Kidney capillary endothelial cell (primary cell): Measurements from ENCODE around the gene CLDN20.
"Not testable (repeated sequence)": the region's sequence is repeated elsewhere in the genome, so short reads cannot be mapped to it uniquely, and the experiment has no call there.

Experiments used
- DNase-seq: peaks from one replicate; pipeline ENCODE4 v3.0.0-alpha.2; 2018; ENCODE audit warnings: low spot score

CLDN20 gene, protein sequence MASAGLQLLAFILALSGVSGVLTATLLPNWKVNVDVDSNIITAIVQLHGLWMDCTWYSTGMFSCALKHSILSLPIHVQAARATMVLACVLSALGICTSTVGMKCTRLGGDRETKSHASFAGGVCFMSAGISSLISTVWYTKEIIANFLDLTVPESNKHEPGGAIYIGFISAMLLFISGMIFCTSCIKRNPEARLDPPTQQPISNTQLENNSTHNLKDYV

DNA sequence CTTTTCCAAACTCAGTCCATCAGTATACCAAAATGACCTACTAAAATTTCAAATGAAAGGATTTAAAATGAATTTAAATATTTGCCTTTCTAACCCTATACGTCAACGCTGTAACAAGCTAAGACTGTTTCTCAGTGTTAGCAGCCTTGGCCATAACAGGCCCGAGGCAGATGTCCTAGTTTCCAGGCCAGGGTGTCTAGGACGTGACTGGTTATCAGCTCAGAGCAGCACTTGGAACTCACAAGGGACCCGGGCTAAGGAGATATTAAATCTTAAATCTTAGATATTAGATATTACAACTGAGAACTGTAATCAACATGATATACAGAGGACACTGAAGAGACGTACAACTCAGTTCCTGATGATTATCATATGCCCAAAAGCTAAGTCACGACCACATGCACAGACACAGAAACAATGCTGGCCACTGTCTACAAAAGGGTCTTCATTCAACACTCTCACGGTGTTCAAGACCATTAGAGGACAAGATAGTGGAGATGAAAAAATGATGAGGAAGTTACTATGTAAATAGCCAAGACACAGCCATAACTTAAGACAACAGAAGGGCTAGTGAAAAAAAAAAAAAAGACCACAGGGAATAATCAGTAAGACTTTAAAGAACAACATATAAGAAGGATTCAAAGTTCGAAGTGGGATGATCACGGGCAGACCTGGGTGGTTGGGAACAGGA is at the start of gene CLDN20:
Gene CLDN20, plus strand, starts transcription at position 641 of the 691 bp plus-strand sequence. CDS start 11,707 bp downstream, outside the sequence.
- no peak for DNase-seq

DNA sequence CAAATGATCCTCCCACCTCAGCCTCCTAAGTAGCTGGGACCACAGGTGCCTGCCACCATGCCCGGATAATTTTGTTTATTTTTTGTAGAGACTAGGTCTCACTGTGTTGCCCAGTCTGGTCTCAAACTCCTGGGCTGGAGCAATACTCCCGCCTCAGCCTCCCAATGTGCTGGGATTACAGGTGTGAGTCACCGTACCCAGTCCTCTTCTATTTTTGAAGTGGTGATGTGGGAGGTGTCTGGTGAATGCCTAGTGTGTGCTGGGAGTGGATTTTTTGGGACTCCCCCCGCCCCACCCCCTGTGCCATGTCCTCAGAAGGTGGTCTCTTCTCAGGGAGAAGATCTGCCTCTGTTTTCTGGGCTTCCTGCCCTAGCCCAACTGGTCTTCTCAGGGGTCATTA is 47.9 kb upstream of the CLDN20 start:
- DNase-seq = no peak

DNA sequence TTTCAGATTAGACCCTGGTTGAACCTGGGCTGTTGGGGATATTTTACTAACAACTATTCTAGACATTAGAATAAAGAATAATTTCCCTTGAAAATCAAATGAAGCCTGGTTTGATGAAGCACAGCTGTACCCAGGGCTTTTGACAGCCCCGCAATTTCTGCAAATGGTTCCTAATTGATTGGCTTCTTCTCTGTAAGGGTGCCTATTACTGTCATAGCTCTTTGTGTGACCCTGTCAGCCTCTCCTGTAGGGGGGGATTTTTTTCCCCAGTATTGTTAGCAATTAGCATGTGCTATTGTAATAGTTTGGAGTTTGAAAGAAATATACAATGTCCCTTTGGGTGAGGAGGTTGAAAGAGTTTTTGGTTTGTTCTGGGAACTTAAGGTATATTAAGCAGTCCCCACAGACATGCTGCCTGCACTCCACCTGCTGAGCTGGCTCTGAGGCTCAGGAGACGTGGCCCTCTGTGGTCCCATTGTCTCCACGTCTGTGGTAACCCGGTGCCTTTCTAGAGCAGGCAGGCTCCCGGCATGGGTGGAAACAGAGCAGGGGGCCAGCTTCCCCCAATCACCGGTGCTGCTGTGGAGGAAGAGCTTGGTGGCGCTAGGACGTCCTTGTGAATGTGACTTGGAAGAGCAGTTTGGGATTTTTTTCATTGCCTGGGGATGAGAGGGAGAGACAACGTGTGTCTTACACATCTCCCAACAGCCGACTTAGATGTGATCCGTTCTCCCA is 47.3 kb upstream of the CLDN20 start:
- DNase-seq = no peak

DNA sequence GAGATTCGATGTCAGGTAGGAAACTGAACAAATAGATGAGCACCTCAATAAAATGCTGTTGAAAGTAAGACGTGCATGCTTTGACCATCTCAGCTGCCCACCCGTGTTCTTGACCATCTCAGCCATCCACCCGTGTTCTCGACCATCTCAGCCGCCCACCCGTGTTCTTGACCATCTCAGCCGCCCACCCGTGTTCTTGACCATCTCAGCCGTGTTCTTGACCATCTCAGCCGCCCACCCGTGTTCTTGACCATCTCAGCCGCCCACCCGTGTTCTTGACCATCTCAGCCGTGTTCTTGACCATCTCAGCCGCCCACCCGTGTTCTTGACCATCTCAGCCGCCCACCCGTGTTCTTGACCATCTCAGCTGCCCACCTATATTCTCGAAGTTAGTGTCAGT is 45.1 kb upstream of the CLDN20 start:
- DNase-seq = not testable (repeated sequence)

DNA sequence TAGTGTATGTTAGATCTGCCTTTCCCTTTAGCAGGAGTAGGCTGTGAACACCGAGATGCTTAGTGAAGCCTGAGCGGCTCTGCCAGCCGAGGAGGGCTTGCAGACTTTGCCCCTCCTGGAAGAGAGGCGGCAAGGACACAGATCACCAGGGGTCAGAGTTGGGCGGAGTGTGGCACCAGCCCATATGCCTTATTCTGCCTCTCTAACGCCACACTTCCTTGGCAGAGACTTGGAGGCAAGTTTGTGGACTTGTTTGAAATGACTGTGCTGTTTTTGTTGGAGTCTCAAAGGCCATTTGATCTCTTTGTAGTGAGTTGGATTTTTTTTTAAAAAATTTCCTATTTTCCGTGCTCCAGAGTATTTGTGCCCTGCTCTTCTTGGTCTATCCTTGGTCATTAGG is 44.5 kb upstream of the CLDN20 start:
- DNase-seq = no peak

DNA sequence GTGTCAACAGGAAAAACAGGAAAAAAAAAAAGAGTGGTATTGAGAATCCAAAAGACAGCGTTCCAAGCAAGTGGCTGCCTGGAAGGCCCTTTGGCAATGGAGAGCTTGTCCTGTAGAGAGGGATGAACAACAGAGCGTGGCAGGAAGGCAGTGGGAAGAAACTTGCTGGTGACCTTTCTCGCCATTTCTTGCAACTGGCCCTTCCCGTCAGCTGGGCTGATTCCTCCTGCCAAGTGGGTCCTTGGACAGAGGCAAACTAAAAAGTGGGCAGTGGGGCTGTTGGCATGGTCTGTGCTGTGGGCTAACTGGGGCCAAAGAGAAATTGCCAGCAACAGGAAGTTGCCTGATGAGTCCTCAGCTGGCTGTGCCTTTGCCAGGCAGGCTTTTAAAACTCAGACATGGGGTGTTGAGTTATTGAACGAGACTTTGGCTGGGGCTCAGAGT is 43.9 kb upstream of the CLDN20 start:
- no peak for DNase-seq

DNA sequence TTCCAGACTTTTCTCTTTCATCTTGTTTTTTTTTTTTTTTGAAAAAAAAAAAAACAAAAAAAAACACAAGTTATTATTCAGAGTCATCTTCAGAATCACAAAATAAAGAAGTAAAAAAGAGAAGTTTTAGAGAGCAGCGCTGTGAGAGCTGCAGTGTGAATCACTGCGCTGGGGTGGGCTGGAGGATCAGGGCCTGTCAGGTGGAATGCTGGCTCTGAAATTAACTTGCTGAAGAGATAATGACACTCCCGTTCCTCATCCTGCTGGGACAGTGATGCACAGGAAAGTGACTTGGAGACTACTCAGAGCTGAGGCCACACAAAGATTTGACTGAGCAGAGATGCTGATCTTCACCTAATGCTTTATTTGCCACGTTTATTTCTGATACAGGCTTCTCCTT is 42.7 kb upstream of the CLDN20 start:
- DNase-seq = no peak

DNA sequence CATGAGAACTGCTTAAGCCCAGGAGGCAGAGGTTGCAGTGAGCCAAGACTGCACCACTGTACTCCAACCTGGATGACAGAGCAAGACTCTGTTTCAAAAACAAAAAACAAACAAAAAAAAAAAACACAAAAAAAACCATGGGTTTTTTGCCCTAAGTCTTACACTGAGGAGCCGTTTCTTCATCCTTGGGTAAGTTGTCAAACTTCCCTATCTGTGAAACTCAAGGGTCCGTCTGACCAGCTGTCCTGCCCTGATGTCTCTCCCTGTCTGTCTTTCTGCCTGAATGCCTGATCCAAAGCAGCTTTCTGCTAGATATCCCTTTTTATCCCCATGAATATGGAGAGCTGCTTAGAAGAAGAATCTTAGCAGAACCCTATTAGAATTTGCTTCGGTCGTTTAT is 41.3 kb upstream of the CLDN20 start:
- no peak for DNase-seq

DNA sequence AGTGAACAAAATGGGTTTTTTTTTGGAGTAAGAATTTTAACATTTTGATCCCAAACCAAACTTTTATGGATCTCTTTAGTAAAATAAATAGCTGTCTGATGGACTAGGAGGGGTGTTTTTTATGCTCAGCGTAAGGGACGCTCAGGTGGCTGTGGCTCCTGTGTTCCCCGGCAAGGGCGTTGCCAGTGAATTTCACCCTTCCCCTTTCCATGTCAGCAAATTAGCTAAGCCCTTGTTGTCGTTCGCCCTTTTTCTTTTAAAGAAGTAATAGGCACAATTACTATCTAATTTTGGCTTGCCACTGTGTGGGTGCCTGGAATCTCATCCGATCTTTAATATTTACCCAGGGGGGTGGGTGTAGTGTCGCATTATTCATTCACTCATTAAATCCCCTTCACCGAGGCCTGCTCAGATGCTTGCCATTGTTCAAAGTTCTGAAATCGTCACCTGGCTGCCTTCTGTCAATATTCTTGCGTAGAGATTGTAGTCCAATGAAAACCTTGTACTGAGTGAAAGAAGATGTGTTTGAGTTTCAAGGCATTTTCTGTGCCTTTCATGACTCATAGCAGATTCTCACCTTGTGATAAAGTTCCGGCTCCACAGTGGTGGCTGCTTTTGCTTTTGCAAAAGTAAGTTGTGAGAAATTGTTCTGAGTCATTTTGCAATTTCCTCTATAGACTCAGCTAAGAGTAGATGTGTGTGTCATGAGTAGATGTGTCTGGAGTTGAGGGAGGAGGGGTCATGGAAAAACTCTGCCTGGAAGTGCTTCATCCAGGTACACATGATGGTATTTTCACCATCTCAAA is 40.0 kb upstream of the CLDN20 start:
- peak; percentile 96 for DNase-seq

DNA sequence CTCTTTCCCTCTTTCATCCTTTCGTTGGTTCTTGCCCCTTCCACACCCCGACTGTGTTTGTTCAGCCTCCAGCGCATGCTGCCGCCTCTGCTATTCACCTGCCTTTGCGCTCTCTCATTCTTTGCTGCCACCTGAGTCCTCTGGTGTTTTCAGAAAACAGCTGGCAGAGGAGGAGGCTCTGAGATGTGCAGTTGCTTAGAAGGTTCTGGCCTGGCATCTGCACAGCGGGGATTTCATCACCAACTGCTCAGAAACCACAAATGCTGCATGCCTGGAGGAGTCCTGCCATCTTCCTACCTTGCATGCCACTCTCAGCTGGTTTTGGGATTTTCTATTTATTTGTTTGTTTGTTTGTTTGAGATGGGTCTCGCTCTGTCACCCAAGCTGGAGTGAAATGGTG is 39.2 kb upstream of the CLDN20 start:
- no peak for DNase-seq

DNA sequence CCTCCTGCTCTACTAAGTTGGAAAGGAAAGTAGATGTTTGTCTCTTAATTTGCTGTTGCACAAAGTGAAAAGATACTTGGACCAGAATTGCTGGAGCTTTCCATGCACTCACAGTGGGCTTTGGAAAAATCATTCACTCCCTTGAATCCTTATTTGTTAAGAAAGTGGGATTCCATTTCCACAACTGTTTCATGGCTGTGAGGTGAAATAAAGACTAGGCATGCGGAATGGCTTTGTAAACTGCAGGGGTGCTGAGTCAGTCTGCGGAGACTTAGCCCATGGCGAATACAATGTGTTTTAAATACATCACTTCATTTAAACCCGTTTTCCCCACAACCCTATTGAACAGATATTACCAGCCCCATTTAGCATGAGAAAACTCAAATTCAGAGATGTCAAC is 36.8 kb upstream of the CLDN20 start:
- DNase-seq = no peak

DNA sequence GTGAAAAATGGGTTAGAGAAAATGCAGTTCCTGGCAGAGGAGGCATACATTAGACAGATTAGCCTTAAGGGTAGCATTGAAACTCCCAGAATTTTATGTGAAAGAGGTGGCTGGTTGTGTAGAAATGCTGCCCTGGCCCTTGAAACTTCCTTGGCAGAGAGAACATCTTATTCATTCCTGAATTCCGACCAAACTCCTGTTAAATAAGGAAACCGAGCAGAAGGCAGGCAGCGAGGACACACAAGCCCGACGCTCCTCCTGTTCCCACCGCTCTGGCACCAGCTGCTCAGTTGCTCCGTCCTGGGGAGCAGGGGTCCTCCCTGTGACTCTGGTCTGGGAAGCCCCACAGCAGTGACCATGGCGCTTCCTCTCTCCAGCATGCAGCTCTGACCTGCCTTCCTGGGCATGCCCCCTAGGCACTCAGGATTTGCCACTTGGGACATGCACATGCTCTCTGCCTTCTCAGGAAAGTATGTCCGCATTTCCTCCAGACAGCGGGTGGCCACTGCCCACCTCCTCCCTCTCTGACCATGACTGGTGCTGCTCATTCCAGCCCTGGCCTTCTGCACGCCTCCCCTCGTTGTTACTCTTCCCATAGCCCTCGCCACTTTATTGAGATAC is 35.2 kb upstream of the CLDN20 start:
- DNase-seq = no peak

DNA sequence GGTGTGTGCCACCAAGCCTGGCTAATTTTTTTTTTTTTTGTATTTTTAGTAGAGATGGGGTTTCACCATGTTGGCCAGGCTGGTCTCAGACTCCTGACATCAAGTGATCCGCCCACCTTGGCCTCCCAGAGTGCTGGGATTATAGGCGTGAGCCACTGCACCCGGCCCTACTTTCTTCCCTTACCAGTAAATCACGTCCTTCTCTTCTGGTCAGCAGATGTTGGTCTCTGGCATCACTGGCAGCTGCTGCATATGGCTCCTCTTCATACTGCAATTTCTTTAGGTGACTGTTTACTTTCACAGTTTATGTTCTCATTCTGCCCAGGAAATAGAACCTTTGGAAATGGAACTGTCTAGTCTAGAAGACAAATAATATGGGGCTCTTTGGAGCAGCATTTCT is 32.8 kb upstream of the CLDN20 start:
- not testable (repeated sequence) for DNase-seq

DNA sequence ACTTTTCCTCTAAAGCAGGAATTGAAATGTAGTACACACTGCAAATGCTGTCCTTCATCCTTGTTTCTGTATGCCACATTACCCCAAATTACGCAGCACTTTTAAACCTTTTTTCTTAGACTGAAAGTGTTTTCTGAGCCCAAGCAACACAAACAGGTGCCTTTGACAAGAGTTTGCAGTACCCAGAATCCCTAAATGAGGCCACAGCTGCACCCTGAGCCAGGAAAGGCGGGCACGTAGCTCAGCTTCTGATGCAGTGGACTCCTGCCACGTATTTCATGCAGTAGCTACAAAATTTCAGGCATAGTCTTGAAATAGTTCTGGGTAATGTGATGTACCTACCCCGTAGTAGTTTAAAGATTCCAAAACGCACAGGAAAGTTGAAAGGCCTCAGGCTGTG is 31.0 kb upstream of the CLDN20 start:
- no peak for DNase-seq

DNA sequence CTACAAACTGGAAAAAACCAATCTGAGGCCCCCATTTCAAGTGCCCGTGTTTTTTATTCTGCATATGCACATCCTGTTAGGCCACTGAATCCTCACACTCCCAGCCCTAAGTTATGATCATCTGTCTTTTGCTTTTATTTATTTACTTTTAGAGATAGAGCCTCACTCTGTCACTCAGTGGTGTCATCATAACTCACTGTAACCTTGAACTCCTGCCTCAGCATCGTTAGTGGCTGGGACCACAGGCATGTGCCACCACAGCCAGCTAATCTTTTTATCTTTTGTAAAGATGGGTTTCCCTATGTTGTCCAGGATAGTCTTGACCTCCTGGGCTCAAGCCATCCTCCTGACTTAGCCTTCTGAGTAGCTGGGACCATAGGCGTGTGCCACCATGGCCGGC is 29.6 kb upstream of the CLDN20 start:
- no peak for DNase-seq

DNA sequence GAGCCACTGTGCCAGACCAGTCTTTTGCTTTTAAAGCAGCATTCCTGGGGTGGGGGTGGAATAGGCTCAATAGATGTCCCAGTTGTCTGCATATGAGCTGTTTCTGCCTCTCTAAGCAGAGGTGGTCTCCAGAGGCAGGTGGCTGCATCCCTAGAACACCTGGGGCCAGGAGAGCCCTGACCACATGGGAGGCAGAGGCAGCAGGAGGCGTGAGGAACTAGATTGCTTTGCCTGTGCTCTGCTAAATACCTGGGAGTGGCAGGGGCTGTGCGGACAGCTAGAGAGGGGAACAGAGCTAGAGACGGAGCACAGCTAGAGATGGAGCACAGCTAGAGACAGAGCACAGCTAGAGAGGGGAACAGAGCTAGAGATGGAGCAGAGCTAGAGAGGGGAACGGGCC is 29.1 kb upstream of the CLDN20 start:
- no peak for DNase-seq

DNA sequence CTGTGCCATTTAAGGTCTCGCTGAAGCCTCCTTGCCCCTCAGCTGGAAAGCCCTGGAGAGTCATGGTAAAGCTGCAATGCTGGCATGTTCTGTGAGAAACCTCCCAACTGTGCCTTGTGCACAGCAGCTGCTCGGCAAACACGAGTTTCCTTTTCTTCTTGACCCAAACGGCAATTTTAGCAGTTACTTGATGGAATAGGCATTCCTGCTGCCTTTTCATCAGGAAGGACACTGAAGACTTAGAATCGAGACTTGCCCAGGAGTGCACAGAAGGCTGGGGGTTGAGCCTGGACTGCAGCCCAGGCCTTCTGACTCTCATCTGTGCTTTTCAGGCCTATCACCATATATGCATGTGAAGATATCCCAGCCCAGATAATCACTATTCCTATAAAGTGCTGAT is 28.7 kb upstream of the CLDN20 start:
- no peak for DNase-seq

DNA sequence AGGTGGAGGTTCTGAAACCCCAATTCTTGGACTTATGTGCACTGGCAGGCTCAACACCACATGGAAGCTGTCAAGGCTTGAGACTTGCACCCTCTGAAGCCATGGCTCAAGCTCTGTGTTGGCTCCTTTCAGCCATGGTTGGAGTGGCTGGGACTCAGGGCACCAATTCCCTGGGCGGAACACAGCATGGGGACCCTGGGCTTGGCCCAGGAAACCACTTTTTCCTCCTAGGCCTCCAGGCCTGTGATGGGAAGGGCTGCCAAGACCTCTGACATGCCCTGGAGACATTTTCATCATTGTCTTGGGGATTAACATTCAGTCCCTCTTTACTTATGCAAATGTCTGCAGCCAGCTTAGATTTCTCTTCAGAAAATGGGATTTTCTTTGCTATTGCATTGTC is 26.2 kb upstream of the CLDN20 start:
- no peak for DNase-seq

DNA sequence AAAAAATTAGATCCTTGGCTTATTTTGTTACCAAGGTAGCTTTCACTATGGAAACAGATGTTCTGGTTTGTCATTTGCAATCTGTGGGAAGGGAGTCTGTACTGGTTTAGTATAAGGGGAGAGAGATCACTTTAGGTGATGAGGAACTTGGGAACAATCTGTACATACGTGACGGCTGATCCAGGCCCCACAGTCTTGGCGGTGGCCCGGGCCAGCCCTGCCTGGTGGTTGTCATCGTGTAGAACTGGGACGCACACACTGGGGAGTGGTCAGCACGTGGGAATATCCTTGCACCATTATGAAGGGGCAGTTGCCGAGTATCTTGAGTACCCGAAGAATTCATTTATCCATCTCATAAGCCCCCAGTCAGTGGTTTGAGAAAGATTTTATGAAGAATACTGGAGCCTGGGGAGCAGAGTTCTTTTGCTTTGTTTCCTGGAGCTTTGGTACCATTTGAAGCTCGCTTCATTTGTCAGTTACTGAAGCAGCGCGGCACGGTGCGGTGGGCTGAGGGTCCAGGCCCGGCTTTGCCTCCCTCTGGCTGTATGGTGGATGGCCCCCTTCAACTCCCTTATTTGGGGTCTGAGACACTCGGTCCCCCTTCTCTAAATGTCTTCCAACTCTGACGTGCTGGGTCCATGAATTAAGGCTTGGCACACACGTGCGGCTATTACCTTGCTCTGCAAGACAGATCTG is 22.8 kb upstream of the CLDN20 start:
- no peak for DNase-seq

DNA sequence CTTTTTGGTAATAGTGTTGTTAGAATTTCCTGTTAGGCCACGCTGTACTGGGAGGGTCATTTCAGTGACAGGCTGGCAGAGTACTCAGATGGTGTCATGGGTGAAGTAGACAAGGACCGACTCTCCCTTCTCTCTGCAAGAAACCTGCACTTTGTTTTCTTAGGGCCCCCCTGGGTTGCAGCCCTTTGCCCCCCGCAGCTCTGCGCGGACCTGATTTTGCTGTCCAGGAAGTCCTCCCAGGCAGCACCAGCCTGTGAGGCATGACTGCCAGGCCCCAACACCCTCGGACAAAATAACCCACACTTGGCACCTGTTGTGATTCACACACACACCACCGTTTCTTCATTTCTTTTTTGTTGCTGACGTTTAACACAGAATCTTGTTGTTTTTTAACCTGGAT is 21.8 kb upstream of the CLDN20 start:
- no peak for DNase-seq

DNA sequence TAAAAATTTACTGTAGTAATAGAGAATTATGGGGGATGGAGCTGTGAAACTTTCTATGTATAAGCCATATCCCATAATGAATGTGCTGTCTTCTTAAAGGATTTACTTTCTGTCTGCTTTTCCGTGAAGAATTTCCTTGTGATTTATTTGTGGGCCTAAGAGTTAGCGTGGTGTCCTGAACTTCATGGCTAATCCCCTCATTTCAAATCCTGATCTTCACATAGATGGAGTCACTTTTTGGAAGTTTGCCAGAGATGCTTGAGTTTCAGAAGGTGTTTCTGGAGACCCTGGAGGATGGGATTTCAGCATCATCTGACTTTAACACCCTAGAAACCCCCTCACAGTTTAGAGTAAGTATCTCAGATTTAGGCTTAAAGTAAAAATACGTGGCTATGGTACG is 19.4 kb upstream of the CLDN20 start:
- no peak for DNase-seq
